B cell (primary cell): Measurements from ENCODE around the gene KIF26B. TPM values are rescaled to one million over a fixed set of nuclear protein-coding genes. Genes with fewer than 3 reads are reported as not detected.

Experiments
- ATAC-seq: fragments of 200-7000 bp; cut with Tn5 transposase; one replicate; pipeline ENCODE4 v1.10.0; 2021; ENCODE audit warnings: low read depth, mild to moderate bottlenecking, moderate number of reproducible peaks, moderate library complexity
- CTCF ChIA-PET: fragments of 350-600 bp; sonication (Branson Sonifier 250); formaldehyde crosslinking; loops from one replicate; lab custom pipeline; 2021; ENCODE audit warnings: antibody characterized with exemption, inconsistent platforms; lab: Charles Lee
- POLR2A ChIA-PET: fragments of 350-600 bp; sonication (Branson Sonifier 250); formaldehyde crosslinking; loops from one replicate; lab custom pipeline; 2021; ENCODE audit warnings: antibody characterized with exemption; lab: Charles Lee
- DNase-seq: peaks from one replicate; pipeline ENCODE4 v3.0.0; 2013
- H2AFZ ChIP-seq: 2 replicates; pipeline ENCODE4 v1.6.1; 2012; ENCODE audit warnings: mild to moderate bottlenecking, low read depth, low read length; ENCODE audit not compliant: insufficient read depth, poor library complexity, severe bottlenecking
- H3K27ac ChIP-seq, 2 donors: 1 replicate in 1 of 2; 2 replicates in 1 of 2; pipeline ENCODE4 v1.5.1; 2012 to 2013; ENCODE audit warnings: low read length in 2 of 2, mild to moderate bottlenecking in 2 of 2, moderate library complexity in 1 of 2
- H3K27me3 ChIP-seq, 4 experiments: fragments of 200-600 bp in 1 of 4; sonication (generic) in 1 of 4; replicated peaks in 1 of 4; 1 replicate in 2 of 4; 2 replicates in 2 of 4; pipeline versions ENCODE4 v1.6.1 to v1.7.0; 2013 to 2016; ENCODE audit warnings: low read length in 3 of 4, mild to moderate bottlenecking in 2 of 4, mixed read lengths in 1 of 4, moderate library complexity in 1 of 4; ENCODE audit not compliant: insufficient read depth in 4 of 4, control insufficient read depth in 3 of 4; ENCODE audit errors: control extremely low read depth in 1 of 4
- H3K36me3 ChIP-seq, 2 experiments: replicated peaks in 1 of 2; 1 replicate in 1 of 2; 2 replicates in 1 of 2; pipeline versions ENCODE4 v1.6.1 to v1.7.1; 2013; ENCODE audit warnings: low read length in 1 of 2; ENCODE audit not compliant: insufficient read depth in 2 of 2, control insufficient read depth in 1 of 2; ENCODE audit errors: control extremely low read depth in 1 of 2, extremely low read depth in 1 of 2
- H3K4me1 ChIP-seq, 2 donors: fragments of 200-600 bp in 1 of 2; sonication (generic) in 1 of 2; 1 replicate in 1 of 2; 2 replicates in 1 of 2; pipeline versions ENCODE4 v1.5.1 to v1.6.1; 2013 to 2017; ENCODE audit warnings: low read length in 2 of 2; ENCODE audit not compliant: control insufficient read depth in 2 of 2, insufficient read depth in 2 of 2
- H3K4me2 ChIP-seq: replicated peaks from 2 replicates; pipeline ENCODE3; 2012; ENCODE audit warnings: mild to moderate bottlenecking, low read depth, low read length; ENCODE audit not compliant: poor library complexity, severe bottlenecking
- H3K4me3 ChIP-seq, 5 experiments: fragments of 200-600 bp in 1 of 5; sonication (generic) in 1 of 5; 1 replicate in 3 of 5; 2 replicates in 2 of 5; pipeline versions ENCODE4 v1.5.1 to v1.7.0; 2011 to 2016; ENCODE audit warnings: low read length in 4 of 5, mild to moderate bottlenecking in 4 of 5, low read depth in 2 of 5, control low read depth in 1 of 5, moderate library complexity in 1 of 5; ENCODE audit not compliant: insufficient read depth in 1 of 5; ENCODE audit errors: control extremely low read depth in 1 of 5, extremely low read depth in 1 of 5
- H3K79me2 ChIP-seq: fragments of 200-600 bp; sonication (generic); one replicate; pipeline ENCODE4 v1.6.0; 2016; ENCODE audit warnings: low read length; ENCODE audit not compliant: control insufficient read depth, insufficient read depth
- H3K9ac ChIP-seq: fragments of 200-600 bp; sonication (generic); 2 replicates; pipeline ENCODE4 v1.6.1; 2017; ENCODE audit warnings: mild to moderate bottlenecking, low read length, moderate library complexity
- H3K9me3 ChIP-seq, 3 donors: one replicate each; pipeline versions ENCODE4 v1.6.1 to v1.7.1; 2013; ENCODE audit warnings: low read length in 2 of 3; ENCODE audit not compliant: control insufficient read depth in 2 of 3, insufficient read depth in 1 of 3; ENCODE audit errors: control extremely low read depth in 1 of 3
- H4K20me1 ChIP-seq: 2 replicates; pipeline ENCODE4 v1.6.0; 2012; ENCODE audit warnings: mild to moderate bottlenecking, low read length; ENCODE audit not compliant: insufficient read depth, control insufficient read depth, poor library complexity, severe bottlenecking
- H3K27ac Mint-ChIP-seq: one replicate; pipeline ENCODE4 v1.8.0; 2021; ENCODE audit warnings: mixed read lengths
- H3K27me3 Mint-ChIP-seq: one replicate; pipeline ENCODE4 v1.8.0; 2021; ENCODE audit warnings: mixed read lengths
- H3K4me1 Mint-ChIP-seq: one replicate; pipeline ENCODE4 v1.8.0; 2021; ENCODE audit warnings: mixed read lengths
- H3K4me3 Mint-ChIP-seq: one replicate; pipeline ENCODE4 v1.8.0; 2021; ENCODE audit warnings: mixed read lengths
- H3K9me3 Mint-ChIP-seq: one replicate; pipeline ENCODE4 v1.8.0; 2022; ENCODE audit warnings: mixed read lengths; ENCODE audit not compliant: insufficient read depth
- EZH2 ChIP-seq: IDR thresholded peaks from 2 replicates; pipeline ENCODE4 v1.6.1; 2012; ENCODE audit warnings: borderline replicate concordance, low read depth, mild to moderate bottlenecking, moderate library complexity, low read length; ENCODE audit not compliant: insufficient read depth, poor library complexity, severe bottlenecking
- WGBS: methylation state at CpG from one replicate; pipeline ENCODE4 v1.1.5; 2013; ENCODE audit warnings: missing lambda C conversion rate; ENCODE audit not compliant: insufficient coverage; 5-methylcytosine and 5-hydroxymethylcytosine counted together
- intact Hi-C: fragments of 100-400 bp; cut with micrococcal nuclease; formaldehyde crosslinking; loops from one replicate; pipeline ENCODE4 v1.10.0; 2022
- polyA plus RNA-seq: library from polyadenylated mRNA; depleted of rRNA; stranded (reverse); fragments of >200 nt; gene quantifications from 2 replicates; pipeline ENCODE4 v1.2.3, GENCODE V29; 2012
- total RNA-seq, 2 donors: library from RNA; stranded (reverse); fragments of 120-200 nt in 1 of 2; gene quantifications; 1 replicate in 1 of 2; 2 replicates in 1 of 2; pipeline versions ENCODE4 v1.2.3 to v1.2.4, GENCODE V29; 2013 to 2022
- TF ChIP-seq, protein P1 (sequence below): fragments of 200-600 bp; IDR thresholded peaks from one replicate; pipeline ENCODE4 v1.8.0; 2022; ENCODE audit warnings: antibody characterized with exemption, mild to moderate bottlenecking

Gene KIF26B
- total and polyA plus RNA-seq, 2 donors (not counting 1 experiment from before 2014, with no cell fraction given) = 0.62 TPM; not detected in 1

- H3K27me3 ChIP-seq = no peaks in the 10 kb centered on the region
- DNase-seq = no peak
- H3K4me3 ChIP-seq = no peak overlapping the region
- no peak for ATAC-seq
- ChIA-PET POLR2A (no interaction called here), CTCF (no interaction called here)
- TF ChIP-seq EZH2 = no peak
- TF ChIP-seq, protein P1, sequence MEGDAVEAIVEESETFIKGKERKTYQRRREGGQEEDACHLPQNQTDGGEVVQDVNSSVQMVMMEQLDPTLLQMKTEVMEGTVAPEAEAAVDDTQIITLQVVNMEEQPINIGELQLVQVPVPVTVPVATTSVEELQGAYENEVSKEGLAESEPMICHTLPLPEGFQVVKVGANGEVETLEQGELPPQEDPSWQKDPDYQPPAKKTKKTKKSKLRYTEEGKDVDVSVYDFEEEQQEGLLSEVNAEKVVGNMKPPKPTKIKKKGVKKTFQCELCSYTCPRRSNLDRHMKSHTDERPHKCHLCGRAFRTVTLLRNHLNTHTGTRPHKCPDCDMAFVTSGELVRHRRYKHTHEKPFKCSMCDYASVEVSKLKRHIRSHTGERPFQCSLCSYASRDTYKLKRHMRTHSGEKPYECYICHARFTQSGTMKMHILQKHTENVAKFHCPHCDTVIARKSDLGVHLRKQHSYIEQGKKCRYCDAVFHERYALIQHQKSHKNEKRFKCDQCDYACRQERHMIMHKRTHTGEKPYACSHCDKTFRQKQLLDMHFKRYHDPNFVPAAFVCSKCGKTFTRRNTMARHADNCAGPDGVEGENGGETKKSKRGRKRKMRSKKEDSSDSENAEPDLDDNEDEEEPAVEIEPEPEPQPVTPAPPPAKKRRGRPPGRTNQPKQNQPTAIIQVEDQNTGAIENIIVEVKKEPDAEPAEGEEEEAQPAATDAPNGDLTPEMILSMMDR = no peak
- Mint-ChIP-seq H3K27ac (no peak overlapping the region), H3K27me3 (peaks cover 9% of the 10 kb centered on the region), H3K9me3 (no peaks in the 10 kb centered on the region), H3K4me1 (peaks cover 5% of the 10 kb centered on the region), H3K4me3 (no peak overlapping the region)
- no peaks in the 10 kb centered on the region for H4K20me1 ChIP-seq
- no peaks in the 10 kb centered on the region for H3K79me2 ChIP-seq
- no peak overlapping the region for H3K27ac ChIP-seq
- no peak overlapping the region for H3K4me2 ChIP-seq
- H3K4me1 ChIP-seq = no peaks in the 10 kb centered on the region
- no peaks in the 10 kb centered on the region for H3K9me3 ChIP-seq
- H2AFZ ChIP-seq = no peak overlapping the region
- H3K9ac ChIP-seq = no peak overlapping the region
- no peaks in the 10 kb centered on the region for H3K36me3 ChIP-seq
- intact Hi-C loops = no loop called here
- 48% methylated on average over 4 of the region's 7 CpGs for whole genome bisulfite sequencing
Measured at GRCh38 chr1:245528258-245528635, 373.5 kb downstream of the KIF26B start.

DNA sequence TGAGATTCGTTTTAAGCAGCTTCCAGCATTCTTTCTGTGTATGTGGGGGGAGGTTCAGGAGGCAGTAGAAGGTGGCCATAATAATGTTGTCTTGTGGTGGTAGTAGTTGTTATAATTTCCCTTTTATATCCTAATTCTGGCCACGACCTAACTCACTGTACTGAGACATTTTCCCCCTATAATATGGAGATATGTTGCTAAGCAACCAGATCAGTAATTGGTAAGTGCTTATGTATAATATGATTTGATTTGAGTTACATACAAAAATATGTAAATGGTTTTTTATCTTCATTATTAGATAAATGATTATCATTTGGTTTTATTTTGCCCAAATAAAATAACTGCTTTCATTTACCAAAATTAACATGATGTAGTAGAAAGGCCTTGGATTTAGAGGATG lies 376.2 kb downstream of the KIF26B start:
- Histone ChIP-seq H3K79me2 (no peaks in the 10 kb centered on the region), H2AFZ (no peak overlapping the region), H3K9me3 (no peaks in the 10 kb centered on the region), H3K4me1 (no peaks in the 10 kb centered on the region), H3K27me3 (no peaks in the 10 kb centered on the region), H3K36me3 (no peaks in the 10 kb centered on the region), H3K4me2 (no peak overlapping the region), H3K9ac (no peak overlapping the region), H4K20me1 (no peaks in the 10 kb centered on the region), H3K27ac (no peak overlapping the region), H3K4me3 (no peak overlapping the region)
- no peak overlapping the region for H3K27ac Mint-ChIP-seq
- POLR2A ChIA-PET = no interaction called here
- peaks cover 4% of the 10 kb centered on the region for H3K27me3 Mint-ChIP-seq
- no peak overlapping the region for H3K4me3 Mint-ChIP-seq
- DNase-seq (no peak), ATAC-seq (no peak)
- CTCF ChIA-PET = no interaction called here
- H3K9me3 Mint-ChIP-seq = no peaks in the 10 kb centered on the region
- TF ChIP-seq, protein P1 = no peak
- TF ChIP-seq EZH2 = no peak
- WGBS = no CpG with 5 or more reads among the region's 2 CpGs
- intact Hi-C loops = no loop called here
- peaks cover 5% of the 10 kb centered on the region for H3K4me1 Mint-ChIP-seq
